Measurements from ENCODE around the gene DYNLT2.
"Not testable (repeated sequence)": the region's sequence is repeated elsewhere in the genome, so short reads cannot be mapped to it uniquely, and the experiment has no call there.

DYNLT2 gene

GRCh38 chr6:169700296-169700695, 51.1 kb downstream of the DYNLT2 start:
- no peak for DNase-seq (ENCODE audit: low read depth)

- DNase-seq (ENCODE audit: low read depth): not testable (repeated sequence)
These were observed 54.3 kb downstream of the DYNLT2 start for GRCh38 chr6:169697115-169697514.

- no peak for DNase-seq (ENCODE audit: low read depth)
These were observed 56.2 kb downstream of the DYNLT2 start for GRCh38 chr6:169695131-169695530.

- no peak for DNase-seq (ENCODE audit: low read depth)
These were observed 58.9 kb downstream of the DYNLT2 start for GRCh38 chr6:169692516-169692915.

GRCh38 chr6:169691260-169691659, 60.1 kb downstream of the DYNLT2 start:
- DNase-seq (ENCODE audit: low read depth): no peak

Measured in fibroblast of the conjunctiva (primary cell).